LNCaP clone FGC (cell line): ENCODE results near the gene DERA.
"Not testable (repeated sequence)": the region's sequence is repeated elsewhere in the genome, so short reads cannot be mapped to it uniquely, and the experiment has no call there.

Experiments used
- DNase-seq: peaks from one replicate; pipeline ENCODE4 v3.0.0-alpha.2; 2011; ENCODE audit warnings: low read depth
- H3K4me3 ChIP-seq: 2 replicates; pipeline ENCODE4 v1.5.1; 2011; ENCODE audit warnings: mild to moderate bottlenecking, low read depth, low read length, control low read depth
- CTCF ChIP-seq: IDR thresholded peaks from 2 replicates; pipeline ENCODE4 v1.5.1; 2012; ENCODE audit warnings: mild to moderate bottlenecking; ENCODE audit not compliant: control insufficient read depth, insufficient read depth; ENCODE audit errors: extremely low read depth

DERA gene

GRCh38 chr12:16036073-16036472, 124.9 kb downstream of the DERA start:
- no peak overlapping the region for H3K4me3 ChIP-seq
- DNase-seq = no peak
- no peak for TF ChIP-seq CTCF

- TF ChIP-seq CTCF = no peak
- H3K4me3 ChIP-seq = no peak overlapping the region
- DNase-seq = no peak
These were observed 126.4 kb downstream of the DERA start for GRCh38 chr12:16037533-16037932.

- no peak for TF ChIP-seq CTCF
- H3K4me3 ChIP-seq = no peak overlapping the region
- DNase-seq = no peak
These were observed 132.3 kb downstream of the DERA start for GRCh38 chr12:16043480-16043879.

GRCh38 chr12:16046266-16046665, 135.1 kb downstream of the DERA start:
- no peak for TF ChIP-seq CTCF
- no peak for DNase-seq
- no peak overlapping the region for H3K4me3 ChIP-seq

- H3K4me3 ChIP-seq = no peak overlapping the region
- DNase-seq = no peak
- no peak for TF ChIP-seq CTCF
These were observed 137.4 kb downstream of the DERA start for GRCh38 chr12:16048511-16048910.

- DNase-seq = no peak
- no peak overlapping the region for H3K4me3 ChIP-seq
- TF ChIP-seq CTCF = no peak
These were observed 145.8 kb downstream of the DERA start for GRCh38 chr12:16056910-16057309.

- not testable (repeated sequence) for H3K4me3 ChIP-seq, DNase-seq
These were observed 146.2 kb downstream of the DERA start for GRCh38 chr12:16057351-16057751.

GRCh38 chr12:16062611-16063010, 151.5 kb downstream of the DERA start:
- no peak overlapping the region for H3K4me3 ChIP-seq
- DNase-seq = no peak
- no peak for TF ChIP-seq CTCF
